Activated CD4-positive, alpha-beta memory T cell treated with anti-CD3 and anti-CD28 coated beads, Interleukin-2, amount 10 ng/mL, durations not matched to agents 7 days and 5 days (primary cell): ENCODE data around the gene DENND2D. TPM values are rescaled to one million over a fixed set of nuclear protein-coding genes. Genes with fewer than 3 reads are reported as not detected.

Source experiments
- CTCF ChIA-PET: fragments of 350-600 bp; sonication (Branson Sonifier 250); formaldehyde crosslinking; loops from one replicate; lab custom pipeline; 2021; ENCODE audit warnings: antibody characterized with exemption, inconsistent platforms; lab: Charles Lee
- POLR2A ChIA-PET: fragments of 350-600 bp; sonication (Branson Sonifier 250); formaldehyde crosslinking; loops from one replicate; lab custom pipeline; 2021; ENCODE audit warnings: antibody characterized with exemption; lab: Charles Lee
- DNase-seq: peaks from one replicate; pipeline ENCODE4 v3.0.0-alpha.2; 2020
- H3K27ac Mint-ChIP-seq: one replicate; pipeline ENCODE4 v1.8.0; 2021; ENCODE audit warnings: mild to moderate bottlenecking, mixed read lengths
- H3K27me3 Mint-ChIP-seq: one replicate; pipeline ENCODE4 v1.8.0; 2021; ENCODE audit warnings: mixed read lengths
- H3K36me3 Mint-ChIP-seq: one replicate; pipeline ENCODE4 v1.8.0; 2021; ENCODE audit warnings: low read depth, mixed read lengths
- H3K4me1 Mint-ChIP-seq: one replicate; pipeline ENCODE4 v1.8.0; 2021; ENCODE audit warnings: mixed read lengths
- H3K4me3 Mint-ChIP-seq: one replicate; pipeline ENCODE4 v1.8.0; 2021; ENCODE audit warnings: mild to moderate bottlenecking, mixed read lengths
- H3K9me3 Mint-ChIP-seq: one replicate; pipeline ENCODE4 v1.8.0; 2021; ENCODE audit warnings: mixed read lengths
- total RNA-seq, 2 experiments: library from RNA; stranded (reverse); gene quantifications; one replicate each; pipeline ENCODE4 v1.2.3, GENCODE V29; 2021

Gene DENND2D, protein sequence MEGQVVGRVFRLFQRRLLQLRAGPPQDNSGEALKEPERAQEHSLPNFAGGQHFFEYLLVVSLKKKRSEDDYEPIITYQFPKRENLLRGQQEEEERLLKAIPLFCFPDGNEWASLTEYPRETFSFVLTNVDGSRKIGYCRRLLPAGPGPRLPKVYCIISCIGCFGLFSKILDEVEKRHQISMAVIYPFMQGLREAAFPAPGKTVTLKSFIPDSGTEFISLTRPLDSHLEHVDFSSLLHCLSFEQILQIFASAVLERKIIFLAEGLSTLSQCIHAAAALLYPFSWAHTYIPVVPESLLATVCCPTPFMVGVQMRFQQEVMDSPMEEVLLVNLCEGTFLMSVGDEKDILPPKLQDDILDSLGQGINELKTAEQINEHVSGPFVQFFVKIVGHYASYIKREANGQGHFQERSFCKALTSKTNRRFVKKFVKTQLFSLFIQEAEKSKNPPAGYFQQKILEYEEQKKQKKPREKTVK
- 100 to 1,000 TPM; 207 to 210 TPM for total RNA-seq

DNA sequence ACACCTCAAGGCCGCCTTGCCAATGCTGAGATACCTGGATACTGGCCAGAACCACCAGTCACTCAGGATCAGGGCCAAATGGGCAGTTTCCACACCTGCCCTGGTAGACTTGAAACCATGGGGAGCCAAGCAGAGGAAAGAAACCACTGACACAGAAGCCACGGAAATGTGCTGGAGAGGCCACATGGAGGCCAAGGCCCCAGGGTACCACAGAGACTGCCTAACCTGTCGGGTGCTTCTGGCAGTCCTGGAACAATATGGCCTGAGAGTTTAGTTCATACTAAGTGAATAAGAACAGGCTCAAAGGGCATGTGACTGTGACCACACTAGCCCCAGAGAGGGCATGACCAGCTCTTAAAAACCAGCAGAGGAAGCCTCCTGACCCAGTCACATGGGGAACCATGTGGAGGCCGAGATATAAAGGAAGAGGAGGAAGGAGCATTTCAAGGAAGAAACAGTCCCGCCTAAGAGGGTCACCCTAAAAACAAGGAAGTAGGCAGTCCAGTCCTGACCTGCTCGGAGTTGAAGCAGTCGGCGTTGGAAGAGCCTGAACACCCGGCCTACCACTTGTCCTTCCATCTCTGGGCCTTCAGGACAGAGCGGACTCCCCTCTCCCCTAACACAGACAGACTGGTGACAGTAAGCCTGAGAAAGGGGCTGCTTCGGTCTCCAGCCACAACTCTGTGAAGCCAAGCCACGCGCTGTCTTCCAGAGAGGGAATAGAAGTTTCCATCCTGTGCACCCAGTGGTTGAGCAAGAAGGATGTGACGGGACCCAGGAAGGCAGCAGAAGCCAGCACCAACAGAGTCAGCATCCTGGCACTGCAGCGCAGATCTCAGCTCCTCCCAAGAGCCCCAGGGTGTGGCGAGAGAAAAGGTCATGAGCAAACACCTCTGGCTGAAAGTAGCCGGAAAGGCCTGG is at the start of gene DENND2D:
Gene DENND2D (minus strand): TSS at position 766 of the 921 bp plus-strand sequence. CDS start 187 bp downstream, at position 579.
- Mint-ChIP-seq H3K27ac (peak within 1 kb of the TSS; percentile 93), H3K4me1 (peaks cover 72% of the 10 kb centered on the region), H3K36me3 (peaks cover 53% of the 10 kb centered on the region), H3K27me3 (peaks cover 2% of the 10 kb centered on the region), H3K4me3 (peak within 1 kb of the TSS; percentile 96), H3K9me3 (no peaks in the 10 kb centered on the region)
- CTCF ChIA-PET: interaction anchor here (1.0 to 10.6 kb wide), 11 partner anchors 12 to 555 kb away, joined by 3 to 275 read pairs (median 4); no protein-coding TSS in a partner anchor
- POLR2A ChIA-PET: interaction anchor here (0.7 to 14.7 kb wide), 19 partner anchors 11 to 550 kb away, joined by 3 to 590 read pairs (median 4); partner anchors contain the start of genes CD53, CEPT1, DRAM2 and WDR77
- peak; percentile 78 for DNase-seq

DNA sequence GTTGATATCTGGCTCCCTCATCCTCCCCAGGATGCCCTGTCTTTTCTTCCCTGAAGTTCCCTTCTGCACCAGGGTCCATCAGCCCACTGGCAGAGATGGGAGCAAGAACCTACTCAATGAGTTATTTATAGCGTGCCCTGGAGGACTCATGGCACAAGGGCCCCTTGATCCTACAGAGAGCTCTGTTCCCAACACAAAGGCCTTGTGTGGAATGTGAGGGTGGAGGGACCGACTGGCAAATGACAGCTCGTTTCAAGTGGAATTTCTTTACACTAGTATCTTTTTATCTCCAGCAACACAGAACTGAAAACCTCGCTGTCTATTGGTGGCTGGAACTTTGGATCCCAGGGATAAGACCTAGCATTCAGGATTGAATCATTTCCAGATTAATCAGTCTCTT is 49.5 kb upstream of the DENND2D start:
- no peak for DNase-seq
- Mint-ChIP-seq H3K4me3 (no peak overlapping the region), H3K36me3 (no peaks in the 10 kb centered on the region), H3K27me3 (peaks cover 1% of the 10 kb centered on the region), H3K4me1 (no peaks in the 10 kb centered on the region), H3K9me3 (no peaks in the 10 kb centered on the region), H3K27ac (no peak overlapping the region)
- ChIA-PET POLR2A (no interaction called here), CTCF (interaction anchor here (0.6 to 0.7 kb wide), 2 partner anchors 24 to 1925 kb away, joined by 3 to 4 read pairs; no protein-coding TSS in a partner anchor)

DNA sequence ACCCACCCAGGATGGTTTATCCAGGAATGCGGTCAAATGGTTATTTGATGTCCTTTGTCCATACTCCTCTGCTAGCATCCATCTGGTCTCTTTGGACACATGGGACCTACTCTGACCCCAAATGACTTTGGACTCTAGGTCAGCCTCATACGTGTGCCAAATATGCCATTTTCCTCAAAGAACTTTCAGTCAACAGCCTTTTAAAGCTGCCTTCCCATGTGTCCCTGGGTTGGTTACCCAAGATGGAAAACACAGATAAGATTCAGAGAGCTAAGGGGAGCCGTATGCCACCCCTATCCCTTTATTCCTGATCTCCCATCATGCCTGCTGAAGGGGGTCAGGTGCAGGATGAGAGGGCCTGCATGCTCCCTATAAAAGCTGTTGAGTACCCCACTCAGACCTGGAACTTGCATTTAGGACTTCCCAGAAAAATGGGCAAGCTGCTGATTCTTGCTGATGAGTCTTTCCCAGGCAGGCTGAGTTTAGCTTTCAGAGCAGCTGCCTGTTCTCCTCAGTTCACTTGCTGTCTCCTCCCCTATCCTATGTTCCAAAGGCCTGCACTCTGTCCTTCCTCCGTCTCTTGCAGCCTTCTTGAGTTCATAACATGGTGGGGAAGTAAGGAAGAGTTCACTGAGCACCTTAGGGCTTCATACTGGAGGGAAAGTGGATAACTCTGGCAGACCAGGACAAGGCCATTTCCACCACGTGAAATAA is 46.8 kb upstream of the DENND2D start:
- no peaks in the 10 kb centered on the region for H3K27me3 Mint-ChIP-seq
- H3K9me3 Mint-ChIP-seq: no peaks in the 10 kb centered on the region
- H3K4me3 Mint-ChIP-seq: no peak overlapping the region
- H3K4me1 Mint-ChIP-seq: no peaks in the 10 kb centered on the region
- H3K36me3 Mint-ChIP-seq: no peaks in the 10 kb centered on the region
- H3K27ac Mint-ChIP-seq: no peak overlapping the region
- ChIA-PET CTCF (no interaction called here), POLR2A (no interaction called here)
- no peak for DNase-seq

DNA sequence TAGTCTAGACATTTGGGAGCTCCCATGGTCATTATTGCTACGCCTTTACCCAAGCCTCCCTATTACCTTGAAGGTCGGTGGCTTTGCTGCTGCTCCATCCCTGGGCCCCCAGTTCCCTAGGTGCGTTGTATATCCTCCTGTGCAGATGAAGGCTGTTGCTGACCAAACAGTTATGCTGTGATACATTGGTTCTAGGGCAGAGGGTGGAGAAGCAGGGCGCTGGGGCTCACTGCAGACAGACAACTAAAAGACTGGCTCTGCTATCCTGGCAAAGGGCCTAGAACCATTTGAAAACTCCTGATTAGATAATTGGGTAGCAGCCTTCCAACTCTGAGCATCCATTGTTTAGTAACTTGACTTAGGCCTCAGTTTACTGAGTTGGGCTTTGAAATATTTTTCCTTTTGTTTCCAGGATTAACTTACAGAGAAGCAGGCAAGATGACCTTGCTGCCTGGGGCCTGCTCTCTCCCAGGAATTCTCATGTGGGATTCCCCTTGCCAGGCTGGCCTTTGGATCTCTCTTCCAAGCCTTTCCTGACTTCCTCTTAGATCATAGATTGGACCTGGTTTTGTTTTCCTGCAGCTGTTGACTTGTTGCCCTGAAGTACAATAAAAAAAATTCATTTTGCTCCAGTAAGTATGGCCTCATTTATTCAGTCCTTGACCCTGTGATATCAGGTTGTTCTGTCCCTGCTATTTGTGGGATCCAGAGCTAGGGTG is 42.5 kb upstream of the DENND2D start:
- ChIA-PET POLR2A (no interaction called here), CTCF (no interaction called here)
- no peak overlapping the region for H3K27ac Mint-ChIP-seq
- H3K27me3 Mint-ChIP-seq: no peaks in the 10 kb centered on the region
- no peaks in the 10 kb centered on the region for H3K9me3 Mint-ChIP-seq
- H3K36me3 Mint-ChIP-seq: peaks cover 8% of the 10 kb centered on the region
- H3K4me3 Mint-ChIP-seq: no peak overlapping the region
- no peaks in the 10 kb centered on the region for H3K4me1 Mint-ChIP-seq
- DNase-seq: no peak

DNA sequence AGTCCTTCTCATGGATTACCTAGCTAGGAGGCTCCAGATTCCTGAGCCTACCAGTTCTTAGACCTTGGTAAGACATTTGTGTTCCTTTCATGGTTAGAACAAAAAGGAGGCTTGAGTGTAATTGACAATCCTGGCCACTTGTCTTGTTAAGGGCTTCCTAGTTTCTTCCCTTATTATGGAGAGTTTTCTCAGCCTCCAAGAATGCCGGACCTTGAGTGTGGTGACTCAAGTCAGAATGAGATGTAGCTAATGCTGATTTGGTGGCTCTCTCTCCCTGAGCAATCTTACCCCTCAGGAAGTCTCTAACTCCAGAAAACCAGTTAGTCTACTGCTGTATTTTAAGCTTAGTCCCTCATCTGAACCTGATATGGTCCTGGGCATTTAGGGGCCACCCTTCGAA is 41.4 kb upstream of the DENND2D start:
- Mint-ChIP-seq H3K4me3 (no peak overlapping the region), H3K27me3 (no peaks in the 10 kb centered on the region), H3K9me3 (no peaks in the 10 kb centered on the region), H3K36me3 (peaks cover 11% of the 10 kb centered on the region), H3K4me1 (no peaks in the 10 kb centered on the region), H3K27ac (no peak overlapping the region)
- ChIA-PET CTCF (no interaction called here), POLR2A (no interaction called here)
- DNase-seq: no peak

DNA sequence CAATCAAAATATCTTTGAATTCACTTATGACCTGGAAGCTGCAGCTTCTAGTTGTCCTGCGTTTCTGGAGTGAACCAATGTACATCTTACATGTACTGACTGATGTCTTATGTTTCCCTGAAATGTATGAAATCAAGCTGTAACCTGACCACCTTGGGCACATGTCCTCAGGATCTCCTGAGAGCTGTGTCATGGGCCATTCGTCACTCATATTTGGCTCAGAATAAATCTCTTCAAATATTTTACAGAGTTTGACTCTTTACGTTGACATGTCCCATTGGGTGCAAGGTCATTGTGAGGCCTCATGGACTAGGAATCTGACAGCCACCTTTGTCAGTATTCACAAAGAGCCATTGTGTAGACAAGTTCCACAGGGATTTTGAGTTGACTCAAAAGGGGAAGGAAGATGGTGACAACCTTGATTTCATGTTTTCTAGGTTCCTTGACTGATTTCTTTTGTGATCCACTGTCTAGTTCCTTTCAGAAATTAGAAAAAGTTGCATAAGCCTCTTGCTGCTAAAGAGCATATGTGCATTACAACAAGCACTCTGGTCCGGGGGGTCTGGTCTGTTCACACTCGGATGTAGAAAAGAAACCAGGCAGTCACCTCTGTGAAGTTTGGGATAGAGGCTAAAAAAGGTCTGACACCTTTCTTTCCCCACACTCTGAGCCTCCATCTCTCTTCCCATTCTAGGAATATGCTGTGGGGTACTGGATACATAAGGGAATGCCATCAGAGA is 37.8 kb upstream of the DENND2D start:
- POLR2A ChIA-PET: interaction anchor here (1.3 kb wide), 1 partner anchor 9 kb away, joined by 5 read pairs; no protein-coding TSS in a partner anchor
- no peak for DNase-seq
- no peaks in the 10 kb centered on the region for H3K27me3 Mint-ChIP-seq
- H3K9me3 Mint-ChIP-seq: no peaks in the 10 kb centered on the region
- CTCF ChIA-PET: no interaction called here
- peaks cover 11% of the 10 kb centered on the region for H3K36me3 Mint-ChIP-seq
- H3K4me3 Mint-ChIP-seq: no peak overlapping the region
- no peaks in the 10 kb centered on the region for H3K4me1 Mint-ChIP-seq
- no peak overlapping the region for H3K27ac Mint-ChIP-seq

DNA sequence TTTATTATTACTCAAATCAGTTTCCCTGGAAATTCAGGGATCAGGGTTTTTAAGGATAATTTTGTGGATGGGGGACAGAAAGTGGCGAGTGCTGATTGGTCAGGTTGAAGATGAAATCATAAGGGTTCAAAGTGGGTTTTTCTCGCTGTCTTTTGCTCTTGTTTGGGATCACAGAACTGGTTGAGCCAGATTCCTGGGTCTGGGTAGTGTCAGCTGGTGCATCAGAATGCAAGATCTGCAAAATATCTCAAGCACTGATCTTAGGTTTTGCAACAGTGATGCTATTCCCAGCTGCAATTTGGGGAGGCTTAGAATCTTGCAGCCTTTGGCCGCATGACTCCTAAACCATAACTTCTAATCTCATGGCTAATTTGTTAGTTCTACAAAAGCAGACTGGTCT is 36.4 kb upstream of the DENND2D start:
- no peak overlapping the region for H3K4me3 Mint-ChIP-seq

DNA sequence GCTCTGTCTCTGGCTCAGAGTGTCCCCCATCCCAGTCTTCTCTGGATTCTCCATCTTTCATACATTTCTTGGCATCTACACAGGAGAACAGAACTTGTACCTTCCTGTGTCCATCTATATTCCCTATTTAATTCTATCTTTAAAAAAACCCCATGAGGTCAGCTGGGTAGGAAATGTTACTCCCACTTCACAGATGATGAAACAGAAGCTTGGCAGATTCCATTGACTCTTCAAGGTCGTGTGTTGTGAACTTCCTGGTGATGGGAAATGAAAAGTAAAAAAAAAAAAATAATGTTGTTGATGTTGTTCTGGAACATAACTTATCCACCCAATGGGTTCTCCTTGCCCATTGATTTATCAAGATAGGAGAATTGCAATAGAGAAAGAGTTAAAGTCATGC is 35.9 kb upstream of the DENND2D start:
- no peak for DNase-seq
- ChIA-PET CTCF (interaction anchor here (0.8 kb wide), 1 partner anchor 13 kb away, joined by 3 read pairs; no protein-coding TSS in a partner anchor), POLR2A (interaction anchor here (1.0 kb wide), 1 partner anchor 38 kb away, joined by 3 read pairs; no protein-coding TSS in a partner anchor)
- H3K36me3 Mint-ChIP-seq: peaks cover 10% of the 10 kb centered on the region
- no peaks in the 10 kb centered on the region for H3K9me3 Mint-ChIP-seq
- H3K27ac Mint-ChIP-seq: no peak overlapping the region
- no peak overlapping the region for H3K4me3 Mint-ChIP-seq
- H3K4me1 Mint-ChIP-seq: no peaks in the 10 kb centered on the region
- H3K27me3 Mint-ChIP-seq: no peaks in the 10 kb centered on the region

More for the DNA sequence above, 36.4 kb upstream of the DENND2D start:
- POLR2A ChIA-PET: interaction anchor here (1.0 kb wide), 1 partner anchor 38 kb away, joined by 3 read pairs; no protein-coding TSS in a partner anchor
- H3K9me3 Mint-ChIP-seq: no peaks in the 10 kb centered on the region
- H3K27me3 Mint-ChIP-seq: no peaks in the 10 kb centered on the region
- H3K4me1 Mint-ChIP-seq: no peaks in the 10 kb centered on the region
- peaks cover 11% of the 10 kb centered on the region for H3K36me3 Mint-ChIP-seq
- H3K27ac Mint-ChIP-seq: no peak overlapping the region
- DNase-seq: no peak
- CTCF ChIA-PET: no interaction called here

DNA sequence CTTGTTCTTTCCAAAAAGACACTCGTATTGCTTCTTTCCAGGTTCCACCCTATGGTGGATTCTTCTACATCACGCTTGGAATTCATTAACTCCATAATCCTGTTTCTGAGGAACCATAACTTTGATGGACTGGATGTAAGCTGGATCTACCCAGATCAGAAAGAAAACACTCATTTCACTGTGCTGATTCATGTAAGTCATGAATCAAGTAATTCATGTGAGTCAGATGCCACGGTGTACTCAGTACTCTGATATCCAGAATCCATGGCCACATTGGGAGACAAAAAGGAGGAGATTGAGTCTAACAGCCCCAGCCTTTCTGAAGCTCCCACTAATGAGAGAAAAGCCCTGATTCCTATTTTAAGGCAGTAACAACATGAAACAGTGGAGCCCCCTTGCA is 34.4 kb upstream of the DENND2D start:
- H3K4me1 Mint-ChIP-seq: peaks cover 7% of the 10 kb centered on the region
- DNase-seq: no peak
- CTCF ChIA-PET: no interaction called here

DNA sequence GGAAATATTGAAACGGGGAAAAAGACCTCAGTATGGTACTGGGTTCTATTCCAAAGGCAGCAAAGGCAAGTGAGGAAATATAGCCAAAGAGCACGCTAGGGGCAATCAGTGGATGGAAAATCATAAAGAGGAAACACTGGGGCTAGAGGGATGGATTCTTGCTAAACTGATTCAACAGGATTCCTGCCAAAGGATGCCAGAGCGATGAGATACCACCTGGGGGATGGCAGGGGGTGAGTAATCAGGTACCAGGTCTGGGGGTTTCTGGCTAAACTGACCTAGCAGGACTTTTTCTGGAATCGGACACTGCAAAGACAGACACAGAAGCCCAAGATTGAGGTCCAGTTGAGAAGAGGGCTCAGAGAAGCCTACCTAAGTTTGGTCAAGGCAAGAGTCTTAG is 33.8 kb upstream of the DENND2D start:
- Mint-ChIP-seq H3K36me3 (peaks cover 11% of the 10 kb centered on the region), H3K27ac (no peak overlapping the region), H3K27me3 (no peaks in the 10 kb centered on the region), H3K4me1 (peaks cover 9% of the 10 kb centered on the region), H3K9me3 (no peaks in the 10 kb centered on the region), H3K4me3 (no peak overlapping the region)
- ChIA-PET CTCF (no interaction called here), POLR2A (no interaction called here)
- DNase-seq: no peak

More for the DNA sequence above, 34.4 kb upstream of the DENND2D start:
- Mint-ChIP-seq H3K27ac (no peak overlapping the region), H3K4me3 (no peak overlapping the region), H3K36me3 (peaks cover 11% of the 10 kb centered on the region), H3K9me3 (no peaks in the 10 kb centered on the region), H3K27me3 (no peaks in the 10 kb centered on the region)
- POLR2A ChIA-PET: interaction anchor here (0.9 kb wide), 1 partner anchor 103 kb away, joined by 3 read pairs; no protein-coding TSS in a partner anchor

DNA sequence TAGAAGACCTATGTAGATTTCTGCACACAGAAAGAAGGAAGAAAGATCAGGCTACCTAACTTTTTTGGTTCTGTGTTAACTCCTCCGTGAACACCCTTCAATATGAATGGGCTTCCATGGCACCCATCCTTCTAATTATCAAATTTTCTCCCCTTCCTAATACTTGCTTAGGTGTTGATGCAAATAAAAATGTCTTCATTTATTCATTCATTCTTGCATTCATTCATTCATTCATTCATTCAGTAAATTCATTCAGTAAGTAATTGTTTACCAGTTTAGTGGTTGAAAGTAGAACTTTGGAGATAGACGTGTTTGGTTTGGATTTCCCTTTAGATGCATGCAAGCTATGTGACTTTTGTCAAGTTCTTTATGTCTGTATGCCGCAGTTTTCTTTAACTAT is 31.7 kb upstream of the DENND2D start:
- ChIA-PET POLR2A (no interaction called here), CTCF (interaction anchor here (1.2 kb wide), 1 partner anchor 33 kb away, joined by 3 read pairs; no protein-coding TSS in a partner anchor)
- Mint-ChIP-seq H3K9me3 (no peaks in the 10 kb centered on the region), H3K4me1 (peaks cover 31% of the 10 kb centered on the region), H3K36me3 (peaks cover 3% of the 10 kb centered on the region), H3K27me3 (no peaks in the 10 kb centered on the region), H3K27ac (no peak overlapping the region), H3K4me3 (no peak overlapping the region)
- no peak for DNase-seq
